ENCODE results near the gene SLC2A5.

DNA sequence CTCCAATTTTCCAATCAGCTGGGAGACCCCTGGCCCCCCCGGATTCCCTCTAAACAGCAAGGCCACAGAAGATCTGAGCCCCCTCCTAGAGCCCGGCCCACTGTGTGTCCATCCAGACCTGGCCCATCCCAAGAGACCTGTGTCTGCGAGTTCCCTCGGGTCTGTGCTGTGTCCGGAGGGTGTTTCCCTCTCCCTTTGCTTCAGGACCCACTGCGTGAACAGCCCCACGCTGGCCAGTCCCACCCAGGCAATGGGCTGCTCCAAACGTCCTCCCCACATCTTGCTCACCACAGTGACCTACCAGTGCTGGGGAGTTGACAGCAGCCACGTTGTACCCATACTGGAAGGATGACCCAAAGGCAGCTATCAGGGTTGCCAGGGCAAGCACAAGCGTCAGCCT is 11.6 kb downstream of the SLC2A5 start:
- TF ChIP-seq, protein P1, sequence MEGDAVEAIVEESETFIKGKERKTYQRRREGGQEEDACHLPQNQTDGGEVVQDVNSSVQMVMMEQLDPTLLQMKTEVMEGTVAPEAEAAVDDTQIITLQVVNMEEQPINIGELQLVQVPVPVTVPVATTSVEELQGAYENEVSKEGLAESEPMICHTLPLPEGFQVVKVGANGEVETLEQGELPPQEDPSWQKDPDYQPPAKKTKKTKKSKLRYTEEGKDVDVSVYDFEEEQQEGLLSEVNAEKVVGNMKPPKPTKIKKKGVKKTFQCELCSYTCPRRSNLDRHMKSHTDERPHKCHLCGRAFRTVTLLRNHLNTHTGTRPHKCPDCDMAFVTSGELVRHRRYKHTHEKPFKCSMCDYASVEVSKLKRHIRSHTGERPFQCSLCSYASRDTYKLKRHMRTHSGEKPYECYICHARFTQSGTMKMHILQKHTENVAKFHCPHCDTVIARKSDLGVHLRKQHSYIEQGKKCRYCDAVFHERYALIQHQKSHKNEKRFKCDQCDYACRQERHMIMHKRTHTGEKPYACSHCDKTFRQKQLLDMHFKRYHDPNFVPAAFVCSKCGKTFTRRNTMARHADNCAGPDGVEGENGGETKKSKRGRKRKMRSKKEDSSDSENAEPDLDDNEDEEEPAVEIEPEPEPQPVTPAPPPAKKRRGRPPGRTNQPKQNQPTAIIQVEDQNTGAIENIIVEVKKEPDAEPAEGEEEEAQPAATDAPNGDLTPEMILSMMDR (IDR thresholded peaks at IDR 0.05; ENCODE audit: low read depth, low read length): no peak
- TF ChIP-seq EZH2phosphoT487 (IDR thresholded peaks at IDR 0.05; ENCODE audit: low read depth): no peak

Measured in OCI-LY3 (cell line).